DOHH2 (cell line): ENCODE measurements around the gene PLCB4.

Experiments
- H3F3A ChIP-seq: fragments of 200-600 bp; sonication (generic), shearing (Covaris generic); 2 replicates; pipeline ENCODE4 v1.6.0; 2016; ENCODE audit warnings: antibody characterized with exemption, mild to moderate bottlenecking; ENCODE audit not compliant: control insufficient read depth, insufficient read depth
- H3K27ac ChIP-seq: fragments of 200-600 bp; sonication (generic); 2 replicates; pipeline ENCODE4 v1.5.1; 2014; ENCODE audit warnings: low read depth, mild to moderate bottlenecking, low read length, moderate library complexity
- H3K27me3 ChIP-seq: fragments of 200-600 bp; sonication (generic); 2 replicates; pipeline ENCODE4 v1.6.1; 2014; ENCODE audit warnings: mild to moderate bottlenecking, low read length, mixed read lengths; ENCODE audit not compliant: control insufficient read depth
- H3K36me3 ChIP-seq: fragments of 200-600 bp; sonication (generic); 2 replicates; pipeline ENCODE4 v1.6.1; 2014; ENCODE audit warnings: mild to moderate bottlenecking, low read length, moderate library complexity, mixed read lengths; ENCODE audit not compliant: control insufficient read depth
- H3K4me1 ChIP-seq: fragments of 200-600 bp; sonication (generic); 2 replicates; pipeline ENCODE4 v1.6.1; 2014; ENCODE audit warnings: mild to moderate bottlenecking, low read length, mixed read lengths; ENCODE audit not compliant: control insufficient read depth
- H3K4me2 ChIP-seq: fragments of 200-600 bp; sonication (generic); 2 replicates; pipeline ENCODE4 v1.6.0; 2014; ENCODE audit warnings: mild to moderate bottlenecking, low read length, moderate library complexity
- H3K4me3 ChIP-seq: fragments of 200-600 bp; sonication (generic); 2 replicates; pipeline ENCODE4 v1.5.1; 2014; ENCODE audit warnings: mild to moderate bottlenecking, low read length, mixed read lengths
- H3K79me2 ChIP-seq: fragments of 200-600 bp; sonication (generic); 2 replicates; pipeline ENCODE4 v1.6.1; 2014; ENCODE audit warnings: mild to moderate bottlenecking, low read length, mixed read lengths; ENCODE audit not compliant: control insufficient read depth
- H3K9me2 ChIP-seq: fragments of 200-600 bp; sonication (generic); replicated peaks from 2 replicates; pipeline ENCODE4 v1.6.1; 2014; ENCODE audit warnings: mild to moderate bottlenecking, low read length, mixed read lengths; ENCODE audit not compliant: control insufficient read depth
- H3K9me3 ChIP-seq: fragments of 200-600 bp; sonication (generic); 2 replicates; pipeline ENCODE4 v1.6.1; 2014; ENCODE audit warnings: antibody characterized with exemption, low read length, mixed read lengths; ENCODE audit not compliant: control insufficient read depth, insufficient read depth
- H4K20me1 ChIP-seq: fragments of 200-600 bp; sonication (generic); 2 replicates; pipeline ENCODE4 v1.6.0; 2014; ENCODE audit warnings: low read depth, mild to moderate bottlenecking, antibody characterized with exemption, low read length, moderate library complexity; ENCODE audit not compliant: control insufficient read depth, insufficient read depth
- EZH2phosphoT487 ChIP-seq: fragments of 200-600 bp; sonication (generic); IDR thresholded peaks from 2 replicates; pipeline ENCODE4 v1.6.1; 2017; ENCODE audit warnings: borderline replicate concordance, mild to moderate bottlenecking, antibody characterized with exemption, low read length, moderate library complexity, mixed read lengths
- TF ChIP-seq, protein P1 (sequence below): fragments of 200-600 bp; sonication (generic); IDR thresholded peaks from one replicate; pipeline ENCODE4 v1.5.1; 2014; ENCODE audit warnings: antibody characterized with exemption, mild to moderate bottlenecking, low read depth, low read length; ENCODE audit not compliant: poor library complexity, severe bottlenecking

The PLCB4 gene

DNA sequence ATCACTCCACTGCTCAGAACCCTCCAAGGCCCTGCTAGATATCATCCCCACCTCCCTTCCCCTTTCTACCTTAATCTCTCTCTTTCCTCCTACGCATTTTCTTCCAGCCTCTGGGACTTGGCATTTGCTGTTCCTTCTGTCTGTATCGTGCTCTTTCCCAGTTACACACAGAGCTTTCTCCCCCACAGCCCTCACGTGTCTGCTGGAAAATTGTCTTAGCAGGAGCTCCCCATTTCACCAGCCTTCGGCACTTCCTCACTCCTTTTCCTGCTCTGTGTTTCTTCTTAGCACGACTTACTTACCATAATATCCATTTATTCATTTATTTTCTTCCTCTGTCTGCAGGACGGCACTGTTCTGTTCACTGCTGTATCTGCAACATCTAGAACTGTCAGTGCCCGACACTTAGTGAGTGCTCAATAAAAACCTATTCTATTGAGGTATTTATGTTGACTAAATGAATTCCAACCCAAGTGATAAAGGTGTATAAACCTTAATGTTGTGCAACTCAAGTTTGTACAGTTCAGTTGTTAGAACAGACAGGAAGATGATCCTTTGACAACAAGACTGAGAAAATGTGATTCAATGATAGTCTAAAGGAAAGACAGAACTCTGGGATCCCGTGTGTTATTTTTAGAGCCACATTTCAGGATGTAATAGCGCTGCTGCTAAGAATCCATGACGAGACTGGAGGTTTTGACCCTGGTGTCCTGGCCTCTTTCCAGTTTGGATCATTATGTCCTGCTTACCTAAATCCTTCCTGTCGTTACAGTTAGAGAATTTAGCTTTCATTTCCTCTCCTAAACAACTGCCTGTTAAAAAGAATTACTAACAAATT is 275.4 kb downstream of the PLCB4 start:
- Histone ChIP-seq H3K4me2 (no peak overlapping the region), H3K9me3 (no peaks in the 10 kb centered on the region), H3K4me1 (no peaks in the 10 kb centered on the region), H3K4me3 (no peak overlapping the region), H3K27ac (no peak overlapping the region), H3K9me2 (no peaks in the 10 kb centered on the region), H4K20me1 (no peaks in the 10 kb centered on the region), H3F3A (no peaks in the 10 kb centered on the region), H3K27me3 (no peaks in the 10 kb centered on the region), H3K79me2 (no peaks in the 10 kb centered on the region), H3K36me3 (no peaks in the 10 kb centered on the region)
- TF ChIP-seq, protein P1, sequence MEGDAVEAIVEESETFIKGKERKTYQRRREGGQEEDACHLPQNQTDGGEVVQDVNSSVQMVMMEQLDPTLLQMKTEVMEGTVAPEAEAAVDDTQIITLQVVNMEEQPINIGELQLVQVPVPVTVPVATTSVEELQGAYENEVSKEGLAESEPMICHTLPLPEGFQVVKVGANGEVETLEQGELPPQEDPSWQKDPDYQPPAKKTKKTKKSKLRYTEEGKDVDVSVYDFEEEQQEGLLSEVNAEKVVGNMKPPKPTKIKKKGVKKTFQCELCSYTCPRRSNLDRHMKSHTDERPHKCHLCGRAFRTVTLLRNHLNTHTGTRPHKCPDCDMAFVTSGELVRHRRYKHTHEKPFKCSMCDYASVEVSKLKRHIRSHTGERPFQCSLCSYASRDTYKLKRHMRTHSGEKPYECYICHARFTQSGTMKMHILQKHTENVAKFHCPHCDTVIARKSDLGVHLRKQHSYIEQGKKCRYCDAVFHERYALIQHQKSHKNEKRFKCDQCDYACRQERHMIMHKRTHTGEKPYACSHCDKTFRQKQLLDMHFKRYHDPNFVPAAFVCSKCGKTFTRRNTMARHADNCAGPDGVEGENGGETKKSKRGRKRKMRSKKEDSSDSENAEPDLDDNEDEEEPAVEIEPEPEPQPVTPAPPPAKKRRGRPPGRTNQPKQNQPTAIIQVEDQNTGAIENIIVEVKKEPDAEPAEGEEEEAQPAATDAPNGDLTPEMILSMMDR: no peak
- TF ChIP-seq EZH2phosphoT487: no peak

DNA sequence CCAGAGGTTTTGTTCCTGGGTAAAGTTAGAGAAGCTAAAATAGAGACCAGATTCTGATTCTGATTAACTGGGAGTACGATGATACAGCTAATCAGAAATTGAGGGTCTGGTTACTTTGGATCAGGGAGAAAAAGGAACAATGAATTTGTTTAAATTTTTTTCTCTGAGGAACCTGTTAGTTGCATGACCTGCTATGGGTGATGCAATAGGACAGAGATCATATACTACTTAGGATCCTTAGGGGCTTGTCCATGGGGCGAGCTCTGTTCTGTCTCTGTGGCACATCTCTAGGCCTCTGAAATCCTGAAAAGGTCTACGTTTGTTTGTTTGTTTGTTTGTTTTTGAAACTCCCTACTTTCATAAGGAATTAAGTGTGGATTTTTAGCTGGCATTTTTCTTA is 279.4 kb downstream of the PLCB4 start:
- H4K20me1 ChIP-seq: no peaks in the 10 kb centered on the region
- H3K9me2 ChIP-seq: no peaks in the 10 kb centered on the region
- H3K9me3 ChIP-seq: no peaks in the 10 kb centered on the region
- H3K4me2 ChIP-seq: no peak overlapping the region
- no peaks in the 10 kb centered on the region for H3K79me2 ChIP-seq
- H3K4me1 ChIP-seq: no peaks in the 10 kb centered on the region
- H3K4me3 ChIP-seq: no peak overlapping the region
- H3F3A ChIP-seq: no peaks in the 10 kb centered on the region
- H3K36me3 ChIP-seq: no peaks in the 10 kb centered on the region
- H3K27ac ChIP-seq: no peak overlapping the region
- H3K27me3 ChIP-seq: no peaks in the 10 kb centered on the region
- TF ChIP-seq, protein P1: no peak
- TF ChIP-seq EZH2phosphoT487: no peak

DNA sequence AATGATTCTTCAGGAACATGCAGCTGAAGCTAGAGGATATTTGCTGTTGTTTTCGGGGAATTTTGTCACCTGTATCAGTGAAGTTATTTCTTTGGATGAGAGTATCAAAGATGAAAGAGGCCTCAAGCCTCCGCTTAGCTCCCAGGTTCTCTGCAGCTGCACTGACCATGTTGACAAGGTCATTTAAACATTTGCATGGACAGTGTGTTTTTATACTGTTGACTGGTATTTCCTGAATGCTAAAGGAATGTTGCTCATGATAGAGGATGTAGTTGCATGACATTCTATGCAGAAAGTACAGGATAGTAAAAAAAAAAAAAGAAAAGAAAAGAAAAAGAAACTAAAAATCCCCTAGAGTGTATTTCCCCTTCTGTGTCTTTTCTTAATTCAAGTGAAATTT is 279.9 kb downstream of the PLCB4 start:
- no peak overlapping the region for H3K27ac ChIP-seq

More for the DNA sequence above, 279.9 kb downstream of the PLCB4 start:
- no peak overlapping the region for H3K4me3 ChIP-seq
- no peaks in the 10 kb centered on the region for H3K36me3 ChIP-seq
- no peaks in the 10 kb centered on the region for H3K79me2 ChIP-seq
- H4K20me1 ChIP-seq: no peaks in the 10 kb centered on the region
- no peaks in the 10 kb centered on the region for H3K9me2 ChIP-seq
- H3K27me3 ChIP-seq: no peaks in the 10 kb centered on the region
- TF ChIP-seq, protein P1: no peak
- TF ChIP-seq EZH2phosphoT487: no peak
- H3K4me1 ChIP-seq: no peaks in the 10 kb centered on the region
- no peaks in the 10 kb centered on the region for H3K9me3 ChIP-seq
- H3F3A ChIP-seq: no peaks in the 10 kb centered on the region
- no peak overlapping the region for H3K4me2 ChIP-seq
